Stimulated activated CD8-positive, alpha-beta memory T cell treated with anti-CD3 and anti-CD28 coated beads, Interleukin-15, amount 100 ng/mL, for 24 hours (primary cell): ENCODE measurements around the gene GREM2.

Experiments used
- DNase-seq: peaks from one replicate; pipeline ENCODE4 v3.0.0-alpha.2; 2020; ENCODE audit warnings: low read depth

Gene GREM2

GRCh38 chr1:240499012-240499411, 112.9 kb downstream of the GREM2 start:
- DNase-seq, result no peak

GRCh38 chr1:240498335-240498734, 113.6 kb downstream of the GREM2 start:
- DNase-seq, result no peak

- DNase-seq, result no peak
These were observed 114.0 kb downstream of the GREM2 start for GRCh38 chr1:240497908-240498307.

GRCh38 chr1:240496941-240497340, 115.0 kb downstream of the GREM2 start:
- DNase-seq, result no peak

GRCh38 chr1:240496356-240496755, 115.6 kb downstream of the GREM2 start:
- no peak for DNase-seq

- no peak for DNase-seq
These were observed 116.4 kb downstream of the GREM2 start for GRCh38 chr1:240495601-240496000.

- no peak for DNase-seq
These were observed 119.0 kb downstream of the GREM2 start for GRCh38 chr1:240492832-240493440.

- no peak for DNase-seq
These were observed 120.2 kb downstream of the GREM2 start for GRCh38 chr1:240491796-240492195.

- DNase-seq, result no peak
These were observed 120.8 kb downstream of the GREM2 start for GRCh38 chr1:240491156-240491555.

- no peak for DNase-seq
These were observed 124.5 kb downstream of the GREM2 start for GRCh38 chr1:240487493-240487892.

GRCh38 chr1:240486611-240487010, 125.3 kb downstream of the GREM2 start:
- DNase-seq, result no peak

GRCh38 chr1:240484804-240485443, 127.0 kb downstream of the GREM2 start:
- DNase-seq, result no peak

GRCh38 chr1:240478536-240478935, 133.4 kb downstream of the GREM2 start:
- no peak for DNase-seq

GRCh38 chr1:240475832-240476231, 136.1 kb downstream of the GREM2 start:
- no peak for DNase-seq

- no peak for DNase-seq
These were observed 137.8 kb downstream of the GREM2 start for GRCh38 chr1:240474133-240474614.

GRCh38 chr1:240468656-240469055, 143.3 kb downstream of the GREM2 start:
- DNase-seq, result no peak

- no peak for DNase-seq
These were observed 144.1 kb downstream of the GREM2 start for GRCh38 chr1:240467895-240468294.

- no peak for DNase-seq
These were observed 145.4 kb downstream of the GREM2 start for GRCh38 chr1:240466509-240466908.

- DNase-seq, result no peak
These were observed 146.4 kb downstream of the GREM2 start for GRCh38 chr1:240465531-240465940.

- no peak for DNase-seq
These were observed 147.9 kb downstream of the GREM2 start for GRCh38 chr1:240464099-240464498.

- no peak for DNase-seq
These were observed 149.1 kb downstream of the GREM2 start for GRCh38 chr1:240462766-240463395.

- DNase-seq, result no peak
These were observed 149.7 kb downstream of the GREM2 start for GRCh38 chr1:240462277-240462676.

GRCh38 chr1:240457203-240457602, 154.8 kb downstream of the GREM2 start:
- no peak for DNase-seq
